ENCODE results near the gene ANAPC16.

- TF ChIP-seq TCF7L2 (IDR thresholded peaks at IDR 0.05; ENCODE audit: borderline replicate concordance, extremely low read depth, insufficient read depth, insufficient read length) (no peak), CTCF (IDR thresholded peaks at IDR 0.05 in 2 of 3, conservative IDR thresholded peaks at IDR 0.05 in 1 of 3; ENCODE audit: borderline replicate concordance in 1 of 3, insufficient read depth in 1 of 3, low read depth in 2 of 3, low read length in 2 of 3) (no peak)
Observed at GRCh38 chr10:72206511-72207229, 9.1 kb upstream of the ANAPC16 start.
